CD14-positive monocyte (primary cell): ENCODE measurements around the gene CCL8. TPM values are rescaled to one million over a fixed set of nuclear protein-coding genes. Genes with fewer than 3 reads are reported as not detected.

Experiments
- DNase-seq, 3 donors: peaks; one replicate each; pipeline ENCODE4 v3.0.0-alpha.2; 2011 to 2022
- H2AFZ ChIP-seq: 2 replicates; pipeline ENCODE4 v1.6.0; 2012; ENCODE audit warnings: mild to moderate bottlenecking, low read depth, low read length, inconsistent platforms; ENCODE audit not compliant: insufficient read depth, poor library complexity, severe bottlenecking
- H3K27ac ChIP-seq, 2 donors: 1 replicate in 1 of 2; 2 replicates in 1 of 2; pipeline ENCODE4 v1.5.1; 2012 to 2013; ENCODE audit warnings: low read length in 2 of 2, control low read depth in 1 of 2, inconsistent platforms in 1 of 2, low read depth in 1 of 2, mild to moderate bottlenecking in 1 of 2
- H3K27me3 ChIP-seq, 2 donors: one replicate each; pipeline versions ENCODE4 v1.6.0 to v1.6.1; 2011 to 2013; ENCODE audit warnings: low read length in 2 of 2; ENCODE audit not compliant: control insufficient read depth in 2 of 2, insufficient read depth in 2 of 2
- H3K36me3 ChIP-seq, 2 donors: replicated peaks in 1 of 2; 1 replicate in 1 of 2; 2 replicates in 1 of 2; pipeline versions ENCODE4 v1.5.1 to v1.6.1; 2012 to 2013; ENCODE audit warnings: low read length in 2 of 2, control low read depth in 1 of 2, inconsistent platforms in 1 of 2, mild to moderate bottlenecking in 1 of 2; ENCODE audit not compliant: insufficient read depth in 2 of 2, control insufficient read depth in 1 of 2
- H3K4me1 ChIP-seq, 2 donors: 1 replicate in 1 of 2; 2 replicates in 1 of 2; pipeline versions ENCODE4 v1.5.1 to v1.6.1; 2012 to 2013; ENCODE audit warnings: low read length in 2 of 2, control low read depth in 1 of 2, inconsistent platforms in 1 of 2, mild to moderate bottlenecking in 1 of 2, moderate library complexity in 1 of 2; ENCODE audit not compliant: insufficient read depth in 2 of 2, control insufficient read depth in 1 of 2
- H3K4me2 ChIP-seq: replicated peaks from 2 replicates; pipeline ENCODE3; 2012; ENCODE audit warnings: low read length, moderate library complexity, mild to moderate bottlenecking; ENCODE audit not compliant: poor library complexity, severe bottlenecking; ENCODE audit errors: extremely low read depth
- H3K4me3 ChIP-seq, 3 experiments: fragments of 200-600 bp in 1 of 3; sonication (generic) in 1 of 3; replicated peaks in 1 of 3; 1 replicate in 2 of 3; 2 replicates in 1 of 3; pipeline ENCODE4 v1.5.1; 2011 to 2013; ENCODE audit warnings: low read length in 3 of 3, mild to moderate bottlenecking in 3 of 3, control low read depth in 2 of 3, low read depth in 2 of 3, inconsistent platforms in 1 of 3, moderate library complexity in 1 of 3
- H3K79me2 ChIP-seq: 2 replicates; pipeline ENCODE4 v1.6.0; 2012; ENCODE audit warnings: mild to moderate bottlenecking, control low read depth, inconsistent platforms, low read length, moderate library complexity; ENCODE audit not compliant: insufficient read depth
- H3K9ac ChIP-seq: 2 replicates; pipeline ENCODE4 v1.6.0; 2017; ENCODE audit warnings: low read length, mild to moderate bottlenecking; ENCODE audit not compliant: insufficient read depth, poor library complexity, severe bottlenecking
- H3K9me3 ChIP-seq, 2 donors: replicated peaks in 1 of 2; 1 replicate in 1 of 2; 2 replicates in 1 of 2; pipeline versions ENCODE4 v1.5.1 to v1.6.1; 2012 to 2013; ENCODE audit warnings: low read length in 2 of 2, control low read depth in 1 of 2; ENCODE audit not compliant: control insufficient read depth in 1 of 2, insufficient read depth in 1 of 2
- H4K20me1 ChIP-seq: 2 replicates; pipeline ENCODE4 v1.6.0; 2012; ENCODE audit warnings: mild to moderate bottlenecking, low read length, control low read depth, moderate library complexity; ENCODE audit not compliant: insufficient read depth
- H3K27ac Mint-ChIP-seq, 7 donors: one replicate each; pipeline ENCODE4 v1.8.0; 2020; ENCODE audit warnings: mild to moderate bottlenecking in 7 of 7, mixed read lengths in 7 of 7, moderate library complexity in 6 of 7, inconsistent platforms in 2 of 7
- H3K27me3 Mint-ChIP-seq, 3 donors: one replicate each; pipeline ENCODE4 v1.8.0; 2021 to 2022; ENCODE audit warnings: low read depth in 3 of 3, mild to moderate bottlenecking in 3 of 3, mixed read lengths in 3 of 3, moderate library complexity in 3 of 3, inconsistent platforms in 1 of 3
- H3K36me3 Mint-ChIP-seq, 2 donors: one replicate each; pipeline ENCODE4 v1.8.0; 2020; ENCODE audit warnings: mixed read lengths in 2 of 2, inconsistent platforms in 1 of 2, mild to moderate bottlenecking in 1 of 2
- H3K4me1 Mint-ChIP-seq: one replicate; pipeline ENCODE4 v1.8.0; 2020; ENCODE audit warnings: mild to moderate bottlenecking, mixed read lengths
- H3K4me3 Mint-ChIP-seq, 2 donors: one replicate each; pipeline ENCODE4 v1.8.0; 2020; ENCODE audit warnings: mild to moderate bottlenecking in 2 of 2, mixed read lengths in 2 of 2, moderate library complexity in 1 of 2
- H3K9me3 Mint-ChIP-seq, 7 donors: one replicate each; pipeline ENCODE4 v1.8.0; 2020 to 2022; ENCODE audit warnings: mixed read lengths in 7 of 7, mild to moderate bottlenecking in 6 of 7, moderate library complexity in 6 of 7, inconsistent platforms in 2 of 7
- CTCF ChIP-seq: fragments of 200-600 bp; IDR thresholded peaks from one replicate; pipeline ENCODE4 v1.8.0; 2022; ENCODE audit warnings: antibody characterized with exemption, mild to moderate bottlenecking
- WGBS: methylation state at CpG from one replicate; pipeline ENCODE4 v1.1.5; 2013; ENCODE audit warnings: missing lambda C conversion rate; ENCODE audit not compliant: insufficient coverage; 5-methylcytosine and 5-hydroxymethylcytosine counted together
- intact Hi-C, 2 donors: fragments of 100-400 bp; cut with micrococcal nuclease; formaldehyde crosslinking; loops; one replicate each; pipeline versions ENCODE4 v1.15.0 to v1.15.1; 2023
- polyA plus RNA-seq, 3 donors: library from polyadenylated mRNA; depleted of rRNA in 1 of 3; unstranded in 2 of 3; stranded (reverse) in 1 of 3; fragments of 300-500 nt in 2 of 3; fragments of >200 nt in 1 of 3; fragmentation: Illumina TruSeq in 2 of 3; gene quantifications; 1 replicate in 2 of 3; 2 replicates in 1 of 3; pipeline ENCODE4 v1.2.3, GENCODE V29; 2012 to 2021

Gene CCL8
- polyA plus RNA-seq, 3 donors, result 0.17 to 1.3 (median 0.98) TPM

- Histone ChIP-seq H3K27ac (no peak overlapping the region), H3K27me3 (peaks cover 0 to 5% of the 10 kb centered on the region in 2 donors), H3K4me1 (no peaks in the 10 kb centered on the region), H3K9me3 (no peaks in the 10 kb centered on the region), H3K36me3 (no peaks in the 10 kb centered on the region), H4K20me1 (no peaks in the 10 kb centered on the region), H3K4me2 (no peak overlapping the region), H3K9ac (no peak overlapping the region), H3K4me3 (no peak overlapping the region), H3K79me2 (no peaks in the 10 kb centered on the region), H2AFZ (no peak overlapping the region)
- no peaks in the 10 kb centered on the region for H3K4me1 Mint-ChIP-seq
- DNase-seq, result no peak
- no peaks in the 10 kb centered on the region for H3K9me3 Mint-ChIP-seq
- H3K27ac Mint-ChIP-seq, result no peak overlapping the region
- intact Hi-C loops, result no loop called here
- no peaks in the 10 kb centered on the region for H3K36me3 Mint-ChIP-seq
- TF ChIP-seq CTCF, result no peak
- WGBS, result no CpG with 5 or more reads among the region's 2 CpGs
- H3K27me3 Mint-ChIP-seq, result peaks cover 9 to 23% (median 10%) of the 10 kb centered on the region in 3 donors
- peak overlapping the region in 1 of 2 donors; percentile 2 for H3K4me3 Mint-ChIP-seq
Measured at GRCh38 chr17:34287875-34288274, 31.4 kb upstream of the CCL8 start.

GRCh38 chr17:34290586-34290985 lies 28.6 kb upstream of the CCL8 start:
- H3K9ac ChIP-seq, result no peak overlapping the region
- Mint-ChIP-seq H3K9me3 (peaks cover 0 to 2% (median 0%) of the 10 kb centered on the region in 7 donors), H3K4me1 (no peaks in the 10 kb centered on the region), H3K27me3 (peaks cover 7 to 20% (median 10%) of the 10 kb centered on the region in 3 donors), H3K4me3 (no peak overlapping the region), H3K36me3 (no peaks in the 10 kb centered on the region), H3K27ac (no peak overlapping the region)
- no peak for TF ChIP-seq CTCF
- H4K20me1 ChIP-seq, result no peaks in the 10 kb centered on the region
- no peak for DNase-seq
- 100% methylated on average over 3 of the region's 4 CpGs for WGBS
- H3K4me3 ChIP-seq, result no peak overlapping the region
- H3K27ac ChIP-seq, result no peak overlapping the region
- H2AFZ ChIP-seq, result no peak overlapping the region
- no peaks in the 10 kb centered on the region for H3K79me2 ChIP-seq
- peaks cover 0 to 5% of the 10 kb centered on the region in 2 donors for H3K27me3 ChIP-seq
- no peaks in the 10 kb centered on the region for H3K4me1 ChIP-seq
- H3K36me3 ChIP-seq, result no peaks in the 10 kb centered on the region
- intact Hi-C loops, result no loop called here
- H3K9me3 ChIP-seq, result no peaks in the 10 kb centered on the region
- H3K4me2 ChIP-seq, result no peak overlapping the region
